Measurements from ENCODE around the gene SDC3. TPM values are rescaled to one million over a fixed set of nuclear protein-coding genes. Genes with fewer than 3 reads are reported as not detected.

Gene SDC3
- total RNA-seq, 1 donor from 2014 or later: 0.71 TPM

DNA sequence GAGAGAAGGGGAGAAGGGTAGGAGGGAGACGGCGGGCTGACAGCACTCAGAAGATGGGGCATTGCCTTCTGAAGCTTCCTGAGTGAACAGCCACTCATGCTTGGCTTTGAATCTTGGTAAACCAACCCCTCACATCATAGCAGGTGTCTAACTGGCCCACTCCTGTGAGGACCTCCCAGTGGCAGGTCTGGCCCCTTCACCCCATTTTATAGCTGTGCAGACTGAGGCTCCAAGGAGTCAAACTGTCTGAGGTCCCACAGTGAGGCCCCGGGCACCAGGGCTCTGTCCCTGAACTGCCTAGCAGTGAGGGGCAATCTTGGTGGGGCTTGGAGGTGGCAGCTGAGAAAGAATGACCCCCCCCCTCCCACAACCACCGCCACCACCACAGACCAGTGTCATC lies 41.0 kb downstream of the SDC3 start:
- Mint-ChIP-seq H3K9me3 (peaks cover 3% of the 10 kb centered on the region), H3K4me3 (no peak overlapping the region), H3K27ac (no peak overlapping the region), H3K36me3 (ENCODE audit: low read depth) (no peaks in the 10 kb centered on the region), H3K27me3 (peaks cover 29% of the 10 kb centered on the region), H3K4me1 (peaks cover 4% of the 10 kb centered on the region)
- intact Hi-C loops (cut with micrococcal nuclease): no loop called here
- TF ChIP-seq, protein P1, sequence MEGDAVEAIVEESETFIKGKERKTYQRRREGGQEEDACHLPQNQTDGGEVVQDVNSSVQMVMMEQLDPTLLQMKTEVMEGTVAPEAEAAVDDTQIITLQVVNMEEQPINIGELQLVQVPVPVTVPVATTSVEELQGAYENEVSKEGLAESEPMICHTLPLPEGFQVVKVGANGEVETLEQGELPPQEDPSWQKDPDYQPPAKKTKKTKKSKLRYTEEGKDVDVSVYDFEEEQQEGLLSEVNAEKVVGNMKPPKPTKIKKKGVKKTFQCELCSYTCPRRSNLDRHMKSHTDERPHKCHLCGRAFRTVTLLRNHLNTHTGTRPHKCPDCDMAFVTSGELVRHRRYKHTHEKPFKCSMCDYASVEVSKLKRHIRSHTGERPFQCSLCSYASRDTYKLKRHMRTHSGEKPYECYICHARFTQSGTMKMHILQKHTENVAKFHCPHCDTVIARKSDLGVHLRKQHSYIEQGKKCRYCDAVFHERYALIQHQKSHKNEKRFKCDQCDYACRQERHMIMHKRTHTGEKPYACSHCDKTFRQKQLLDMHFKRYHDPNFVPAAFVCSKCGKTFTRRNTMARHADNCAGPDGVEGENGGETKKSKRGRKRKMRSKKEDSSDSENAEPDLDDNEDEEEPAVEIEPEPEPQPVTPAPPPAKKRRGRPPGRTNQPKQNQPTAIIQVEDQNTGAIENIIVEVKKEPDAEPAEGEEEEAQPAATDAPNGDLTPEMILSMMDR (IDR thresholded peaks at IDR 0.05): no peak
- POLR2A ChIA-PET: no interaction called here
- ATAC-seq (ENCODE audit: low read depth): no peak
- no peak for DNase-seq
- CTCF ChIA-PET: no interaction called here

DNA sequence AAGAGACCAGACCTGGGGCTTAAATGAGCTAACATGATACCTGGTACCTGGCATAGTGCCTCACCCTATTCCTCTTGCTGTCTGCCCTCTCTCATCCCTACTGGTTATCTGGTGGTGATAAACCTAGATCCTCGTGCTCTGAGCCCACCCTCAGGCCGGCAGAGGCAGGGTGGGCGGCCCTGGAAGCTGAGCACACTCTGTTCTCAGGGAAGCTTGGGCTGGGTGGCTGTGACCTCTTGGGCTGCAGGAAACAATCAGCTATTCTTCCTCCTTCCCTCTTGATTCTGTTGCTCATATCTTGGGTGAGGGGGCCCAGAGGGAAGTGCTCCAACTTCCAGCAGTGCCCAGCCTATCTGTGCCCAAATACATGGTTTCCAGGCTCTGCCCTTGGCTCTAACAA lies 42.0 kb downstream of the SDC3 start:
- intact Hi-C loops (cut with micrococcal nuclease): no loop called here
- ATAC-seq (ENCODE audit: low read depth): no peak
- CTCF ChIA-PET: no interaction called here

DNA sequence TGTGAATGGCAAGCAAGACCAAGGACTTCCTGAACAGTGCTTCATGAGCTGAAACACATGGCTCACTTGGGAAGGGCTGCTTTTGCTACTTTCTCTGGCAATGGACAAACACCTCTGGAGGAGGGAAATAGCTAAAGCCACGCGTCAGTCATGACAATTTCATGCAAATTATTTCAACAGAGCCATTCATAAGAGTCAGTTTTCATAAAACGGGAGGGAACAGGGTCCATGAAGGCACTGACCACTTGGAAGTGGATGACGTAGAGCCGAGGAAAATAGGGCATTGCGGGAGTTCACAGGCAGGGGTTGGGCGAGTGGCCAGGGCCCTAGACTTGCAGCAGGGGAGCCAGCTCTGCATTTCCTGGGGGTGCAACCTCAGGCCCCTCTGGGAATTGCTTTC lies 43.9 kb downstream of the SDC3 start:
- peaks cover 4% of the 10 kb centered on the region for H3K4me1 Mint-ChIP-seq
- no peaks in the 10 kb centered on the region for H3K9me3 Mint-ChIP-seq
- H3K27ac Mint-ChIP-seq: no peak overlapping the region
- peaks cover 41% of the 10 kb centered on the region for H3K27me3 Mint-ChIP-seq
- POLR2A ChIA-PET: no interaction called here
- H3K36me3 Mint-ChIP-seq (ENCODE audit: low read depth): no peaks in the 10 kb centered on the region
- TF ChIP-seq, protein P1 (IDR thresholded peaks at IDR 0.05): no peak
- CTCF ChIA-PET: no interaction called here
- intact Hi-C loops (cut with micrococcal nuclease): no loop called here
- H3K4me3 Mint-ChIP-seq: no peak overlapping the region
- ATAC-seq (ENCODE audit: low read depth) (no peak), DNase-seq (no peak)

More for the DNA sequence above, 42.0 kb downstream of the SDC3 start:
- Mint-ChIP-seq H3K9me3 (no peaks in the 10 kb centered on the region), H3K4me1 (peaks cover 4% of the 10 kb centered on the region), H3K4me3 (no peak overlapping the region), H3K27ac (no peak overlapping the region), H3K36me3 (ENCODE audit: low read depth) (no peaks in the 10 kb centered on the region), H3K27me3 (peaks cover 30% of the 10 kb centered on the region)
- no peak for DNase-seq
- TF ChIP-seq, protein P1 (IDR thresholded peaks at IDR 0.05): no peak
- POLR2A ChIA-PET: no interaction called here

DNA sequence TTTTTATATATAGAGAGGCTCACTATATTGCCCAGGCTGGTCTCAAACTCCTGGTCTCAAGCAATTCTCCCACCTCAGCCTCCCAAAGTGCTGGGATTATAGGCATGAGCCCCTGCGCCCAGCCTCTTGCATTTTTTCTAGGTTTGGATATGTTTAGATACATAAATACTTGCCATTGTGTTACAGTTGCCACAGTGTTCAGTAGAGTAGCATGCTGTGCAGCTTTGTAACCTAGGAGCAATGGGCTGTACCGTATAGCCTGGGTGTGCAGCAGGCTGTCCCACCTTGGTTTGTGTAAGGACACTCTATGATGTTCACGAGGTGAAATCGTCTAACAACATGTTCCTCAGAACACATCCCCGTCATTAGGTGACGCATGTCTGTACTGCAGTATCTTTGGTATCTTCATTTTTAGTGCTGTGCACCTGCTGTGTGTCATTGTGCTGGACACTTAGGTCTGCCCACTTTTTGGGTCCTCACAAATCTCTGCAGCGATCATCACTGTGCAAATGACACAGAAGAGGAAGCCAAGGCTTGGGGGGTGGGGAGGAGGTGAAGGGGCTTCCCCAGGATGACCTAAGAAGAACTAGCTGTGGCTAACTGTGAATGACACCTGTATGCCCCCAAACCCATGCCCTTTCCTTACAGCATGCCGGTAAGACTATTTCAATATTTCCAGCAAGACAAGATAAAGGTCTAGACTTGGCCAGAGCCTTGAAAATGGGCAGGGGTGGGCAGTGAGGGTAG lies 44.5 kb downstream of the SDC3 start:
- intact Hi-C loops (cut with micrococcal nuclease): no loop called here

DNA sequence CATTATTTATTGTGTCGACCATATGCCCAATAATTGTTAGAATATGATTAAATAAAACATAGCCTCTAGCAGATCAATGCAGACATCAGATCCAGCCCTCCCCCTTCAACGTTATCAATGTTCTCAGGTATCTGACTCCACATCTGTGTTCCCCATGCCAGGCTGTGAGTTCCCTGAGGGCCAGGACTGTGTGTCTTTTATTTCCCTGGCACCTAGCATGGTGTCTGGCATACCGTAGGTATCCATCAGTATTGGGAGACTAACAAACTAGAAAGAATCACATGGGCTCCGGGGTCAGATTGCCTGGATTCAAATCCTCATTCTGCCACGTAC lies 48.3 kb downstream of the SDC3 start:
- Mint-ChIP-seq H3K9me3 (no peaks in the 10 kb centered on the region), H3K27me3 (peaks cover 46% of the 10 kb centered on the region)

More for the DNA sequence above, 44.5 kb downstream of the SDC3 start:
- H3K27ac Mint-ChIP-seq: no peak overlapping the region
- ATAC-seq (ENCODE audit: low read depth) (no peak), DNase-seq (no peak)
- no peaks in the 10 kb centered on the region for H3K9me3 Mint-ChIP-seq
- CTCF ChIA-PET: no interaction called here
- H3K4me3 Mint-ChIP-seq: no peak overlapping the region
- peaks cover 40% of the 10 kb centered on the region for H3K27me3 Mint-ChIP-seq
- TF ChIP-seq, protein P1 (IDR thresholded peaks at IDR 0.05): no peak
- H3K36me3 Mint-ChIP-seq (ENCODE audit: low read depth): no peaks in the 10 kb centered on the region
- H3K4me1 Mint-ChIP-seq: peaks cover 1% of the 10 kb centered on the region
- POLR2A ChIA-PET: no interaction called here

More for the DNA sequence above, 48.3 kb downstream of the SDC3 start:
- DNase-seq (no peak), ATAC-seq (ENCODE audit: low read depth) (no peak)
- intact Hi-C loops (cut with micrococcal nuclease): no loop called here
- POLR2A ChIA-PET: no interaction called here
- Mint-ChIP-seq H3K4me3 (no peak overlapping the region), H3K4me1 (no peaks in the 10 kb centered on the region), H3K36me3 (ENCODE audit: low read depth) (no peaks in the 10 kb centered on the region), H3K27ac (no peak overlapping the region)
- TF ChIP-seq, protein P1 (IDR thresholded peaks at IDR 0.05): no peak
- CTCF ChIA-PET: no interaction called here

Measured in activated B cell treated with CpG ODN at 0.5 μM for 24 hours (primary cell).